Keratinocyte (primary cell): Measurements from ENCODE around the gene PPP2R5B. TPM values are rescaled to one million over a fixed set of nuclear protein-coding genes. Genes with fewer than 3 reads are reported as not detected.

Experiments used
- DNase-seq: peaks from one replicate; pipeline ENCODE4 v3.0.0-alpha.2; 2011; ENCODE audit warnings: low read depth, missing footprints, low spot score
- FAIRE-seq: peaks from 2 replicates; lab custom pipeline; 2011; peaks lifted over from hg19 to GRCh38; lab: Jason Lieb, UNC
- H2AFZ ChIP-seq: 2 replicates; pipeline ENCODE4 v1.6.0; 2012; ENCODE audit warnings: low read length, control low read depth, inconsistent platforms; ENCODE audit not compliant: control insufficient read depth
- H3K27ac ChIP-seq: 2 replicates; pipeline ENCODE4 v1.5.1; 2011; ENCODE audit warnings: low read length; ENCODE audit not compliant: control insufficient read depth, insufficient read depth
- H3K27me3 ChIP-seq: 3 replicates; pipeline ENCODE4 v1.6.0; 2011; ENCODE audit warnings: low read length; ENCODE audit not compliant: control insufficient read depth, insufficient read depth; ENCODE audit errors: extremely low read depth
- H3K36me3 ChIP-seq, 2 experiments: 2 replicates in 1 of 2; 3 replicates in 1 of 2; pipeline ENCODE4 v1.5.1; 2011; ENCODE audit warnings: low read length in 2 of 2, mild to moderate bottlenecking in 1 of 2; ENCODE audit not compliant: control insufficient read depth in 2 of 2, insufficient read depth in 2 of 2; ENCODE audit errors: extremely low read depth in 1 of 2
- H3K4me1 ChIP-seq: 3 replicates; pipeline ENCODE4 v1.5.1; 2011; ENCODE audit warnings: low read length; ENCODE audit not compliant: control insufficient read depth, insufficient read depth; ENCODE audit errors: extremely low read depth
- H3K4me2 ChIP-seq: 3 replicates; pipeline ENCODE4 v1.6.0; 2011; ENCODE audit warnings: low read depth, low read length; ENCODE audit not compliant: control insufficient read depth, insufficient read depth; ENCODE audit errors: extremely low read depth
- H3K4me3 ChIP-seq, 3 experiments: fragments of 200-600 bp in 1 of 3; sonication (generic) in 1 of 3; 2 replicates in 2 of 3; 3 replicates in 1 of 3; pipeline ENCODE4 v1.5.1; 2011 to 2016; ENCODE audit warnings: low read length in 3 of 3, mild to moderate bottlenecking in 3 of 3, control low read depth in 2 of 3, inconsistent platforms in 1 of 3, low read depth in 1 of 3, mixed read lengths in 1 of 3, mixed run types in 1 of 3, moderate library complexity in 1 of 3; ENCODE audit not compliant: control insufficient read depth in 2 of 3, insufficient read depth in 2 of 3; ENCODE audit errors: extremely low read depth in 1 of 3
- H3K79me2 ChIP-seq: 2 replicates; pipeline ENCODE4 v1.6.0; 2012; ENCODE audit warnings: low read length; ENCODE audit not compliant: control insufficient read depth, insufficient read depth
- H3K9ac ChIP-seq: 3 replicates; pipeline ENCODE4 v1.6.0; 2011; ENCODE audit warnings: low read length; ENCODE audit not compliant: control insufficient read depth, insufficient read depth; ENCODE audit errors: extremely low read depth
- H3K9me1 ChIP-seq: 3 replicates; pipeline ENCODE4 v1.6.0; 2011; ENCODE audit warnings: low read length; ENCODE audit not compliant: control insufficient read depth, insufficient read depth; ENCODE audit errors: extremely low read depth
- H3K9me3 ChIP-seq: 2 replicates; pipeline ENCODE4 v1.5.1; 2012; ENCODE audit warnings: low read depth, low read length; ENCODE audit not compliant: control insufficient read depth
- H4K20me1 ChIP-seq: 3 replicates; pipeline ENCODE4 v1.6.0; 2011; ENCODE audit warnings: low read length; ENCODE audit not compliant: control insufficient read depth, insufficient read depth; ENCODE audit errors: extremely low read depth
- CTCF ChIP-seq, 3 experiments: IDR thresholded peaks in 1 of 3; conservative IDR thresholded peaks in 1 of 3; optimal IDR thresholded peaks in 1 of 3; 2 replicates in 2 of 3; 3 replicates in 1 of 3; pipeline versions ENCODE3 to v1.5.1; 2011; ENCODE audit warnings: low read length in 3 of 3, mild to moderate bottlenecking in 3 of 3, moderate library complexity in 2 of 3, control low read depth in 1 of 3, inconsistent platforms in 1 of 3; ENCODE audit not compliant: insufficient read depth in 2 of 3; ENCODE audit errors: extremely low read depth in 1 of 3
- EZH2 ChIP-seq: IDR thresholded peaks from one replicate; pipeline ENCODE4 v1.6.1; 2012; ENCODE audit warnings: inconsistent platforms, mild to moderate bottlenecking, low read length, moderate library complexity
- dilution Hi-C: fragments of 300-500 bp; cut with MboI; formaldehyde crosslinking; loops from one replicate; pipeline ENCODE4 v1.7.0; 2020; ENCODE audit warnings: low sequenced_read_pairs; ENCODE audit not compliant: extremely low pct_ligation_motif_present
- polyA plus RNA-seq, 5 experiments: library from polyadenylated mRNA; depleted of rRNA in 3 of 5; stranded (reverse) in 3 of 5; stranded (forward) in 1 of 5; unstranded in 1 of 5; fragments of >200 nt; gene quantifications; 1 replicate in 1 of 5; 2 replicates in 3 of 5; 3 replicates in 1 of 5; pipeline versions ENCODE4 v1.2.1 to v1.2.3, GENCODE V29; 2011 to 2012; ENCODE audit warnings: missing spikeins in 2 of 5, low read depth in 1 of 5, low replicate concordance in 1 of 5

Gene PPP2R5B
- polyA plus RNA-seq, 1 donor (not counting 4 experiments of a cell fraction or from before 2014, with no cell fraction given): 16.4 TPM

GRCh38 chr11:64890522-64890939, 34.0 kb upstream of the PPP2R5B start:
- DNase-seq: no peak
- dilution Hi-C loops: no loop called here
- no peak for FAIRE-seq
- Histone ChIP-seq H3K4me2 (no peak overlapping the region), H3K4me1 (peaks cover 13% of the 10 kb centered on the region), H3K79me2 (no peaks in the 10 kb centered on the region), H3K4me3 (no peak overlapping the region), H3K9me1 (peaks cover under 1% of the 10 kb centered on the region), H3K9me3 (no peaks in the 10 kb centered on the region), H3K36me3 (peaks cover 0 to 3% of the 10 kb centered on the region in 2 experiments), H2AFZ (no peak overlapping the region), H3K9ac (no peak overlapping the region), H4K20me1 (no peaks in the 10 kb centered on the region), H3K27me3 (no peaks in the 10 kb centered on the region), H3K27ac (no peak overlapping the region)
- TF ChIP-seq EZH2 (no peak), CTCF (optimal IDR thresholded peaks at IDR 0.05 in 1 of 3, IDR thresholded peaks at IDR 0.05 in 1 of 3, conservative IDR thresholded peaks at IDR 0.05 in 1 of 3; ENCODE audit: extremely low read depth in 1 of 3, insufficient read depth in 2 of 3, low read length in 3 of 3) (no peak)

- H3K36me3 ChIP-seq: peaks cover 0 to 5% of the 10 kb centered on the region in 2 experiments
- peaks cover 7% of the 10 kb centered on the region for H3K4me1 ChIP-seq
- no peaks in the 10 kb centered on the region for H4K20me1 ChIP-seq
- FAIRE-seq: no peak
- H3K9me3 ChIP-seq: no peaks in the 10 kb centered on the region
- no peak overlapping the region for H3K27ac ChIP-seq
- no peak overlapping the region for H2AFZ ChIP-seq
- dilution Hi-C loops: no loop called here
- H3K4me3 ChIP-seq: no peak overlapping the region
- no peaks in the 10 kb centered on the region for H3K79me2 ChIP-seq
- H3K9ac ChIP-seq: no peak overlapping the region
- DNase-seq: no peak
- H3K9me1 ChIP-seq: no peaks in the 10 kb centered on the region
- TF ChIP-seq CTCF (optimal IDR thresholded peaks at IDR 0.05 in 1 of 3, IDR thresholded peaks at IDR 0.05 in 1 of 3, conservative IDR thresholded peaks at IDR 0.05 in 1 of 3; ENCODE audit: extremely low read depth in 1 of 3, insufficient read depth in 2 of 3, low read length in 3 of 3): no peak
- no peak for TF ChIP-seq EZH2
- H3K27me3 ChIP-seq: no peaks in the 10 kb centered on the region
- no peak overlapping the region for H3K4me2 ChIP-seq
Observed at GRCh38 chr11:64891215-64891848, 33.2 kb upstream of the PPP2R5B start.
